H9 (cell line): ENCODE measurements around the gene CAPZA2. TPM values are rescaled to one million over a fixed set of nuclear protein-coding genes. Genes with fewer than 3 reads are reported as not detected.

Source experiments
- DNase-seq: peaks from one replicate; pipeline ENCODE4 v3.0.0-alpha.2; 2017
- H2AFZ ChIP-seq: one replicate; pipeline ENCODE4 v1.6.1; 2013; ENCODE audit warnings: mild to moderate bottlenecking, low read length, control low read depth, moderate library complexity
- H2AK5ac ChIP-seq: 2 replicates; pipeline ENCODE4 v1.6.1; 2013; ENCODE audit warnings: low read length, control low read depth, mixed read lengths; ENCODE audit not compliant: insufficient read length
- H2BK120ac ChIP-seq: one replicate; pipeline ENCODE4 v1.6.1; 2013; ENCODE audit warnings: low read depth, mild to moderate bottlenecking, low read length, control low read depth, inconsistent platforms; ENCODE audit not compliant: poor library complexity, severe bottlenecking
- H2BK12ac ChIP-seq: 2 replicates; pipeline ENCODE4 v1.6.1; 2013; ENCODE audit warnings: low read length, control low read depth, mixed read lengths, low read depth; ENCODE audit not compliant: insufficient read length
- H2BK15ac ChIP-seq: 2 replicates; pipeline ENCODE4 v1.6.1; 2013; ENCODE audit warnings: low read depth, low read length, control low read depth
- H2BK20ac ChIP-seq: one replicate; pipeline ENCODE4 v1.6.1; 2013; ENCODE audit warnings: low read depth, mild to moderate bottlenecking, low read length, control low read depth, inconsistent platforms; ENCODE audit not compliant: poor library complexity, severe bottlenecking
- H2BK5ac ChIP-seq: 2 replicates; pipeline ENCODE4 v1.6.1; 2013; ENCODE audit warnings: low read length, control low read depth, mixed read lengths; ENCODE audit not compliant: insufficient read length
- H3K14ac ChIP-seq: 2 replicates; pipeline ENCODE4 v1.6.1; 2013; ENCODE audit warnings: low read length, control low read depth; ENCODE audit not compliant: insufficient read depth
- H3K18ac ChIP-seq: 2 replicates; pipeline ENCODE4 v1.6.1; 2013; ENCODE audit warnings: low read depth, mild to moderate bottlenecking, mixed read lengths, low read length, control low read depth; ENCODE audit not compliant: insufficient read length
- H3K23ac ChIP-seq: 2 replicates; pipeline ENCODE4 v1.6.1; 2013; ENCODE audit warnings: low read length, control low read depth, mixed read lengths, low read depth; ENCODE audit not compliant: insufficient read length
- H3K23me2 ChIP-seq: 2 replicates; pipeline ENCODE4 v1.6.1; 2013; ENCODE audit warnings: low read depth, mild to moderate bottlenecking, mixed read lengths, low read length, control low read depth; ENCODE audit not compliant: insufficient read length, poor library complexity, severe bottlenecking
- H3K27ac ChIP-seq: 2 replicates; pipeline ENCODE4 v1.5.1; 2013; ENCODE audit warnings: low read length, control low read depth, mixed read lengths, low read depth; ENCODE audit not compliant: insufficient read length
- H3K27me3 ChIP-seq: 2 replicates; pipeline ENCODE4 v1.6.1; 2013; ENCODE audit warnings: low read length, control low read depth, inconsistent platforms; ENCODE audit not compliant: insufficient read depth
- H3K4ac ChIP-seq: 2 replicates; pipeline ENCODE4 v1.6.1; 2013; ENCODE audit warnings: low read depth, mild to moderate bottlenecking, control low read depth, inconsistent platforms, low read length, moderate library complexity
- H3K4me1 ChIP-seq: 2 replicates; pipeline ENCODE4 v1.6.1; 2013; ENCODE audit warnings: low read length, control low read depth, inconsistent platforms; ENCODE audit not compliant: insufficient read depth
- H3K4me2 ChIP-seq: 2 replicates; pipeline ENCODE4 v1.6.1; 2013; ENCODE audit warnings: low read length, control low read depth, mixed read lengths; ENCODE audit not compliant: insufficient read length, insufficient read depth
- H3K56ac ChIP-seq: 2 replicates; pipeline ENCODE4 v1.6.1; 2013; ENCODE audit warnings: low read depth, mild to moderate bottlenecking, mixed read lengths, low read length, control low read depth; ENCODE audit not compliant: insufficient read length
- H3K79me1 ChIP-seq: 2 replicates; pipeline ENCODE4 v1.6.1; 2013; ENCODE audit warnings: low read depth, mild to moderate bottlenecking, moderate library complexity, low read length, control low read depth, inconsistent platforms; ENCODE audit not compliant: insufficient read depth, poor library complexity, severe bottlenecking
- H3K79me2 ChIP-seq: 2 replicates; pipeline ENCODE4 v1.6.1; 2013; ENCODE audit warnings: low read length, control low read depth, inconsistent platforms; ENCODE audit not compliant: insufficient read depth
- H3K9ac ChIP-seq: 2 replicates; pipeline ENCODE4 v1.6.1; 2013; ENCODE audit warnings: low read length, control low read depth, mixed read lengths; ENCODE audit not compliant: insufficient read length; ENCODE audit errors: extremely low read depth
- H3K9me3 ChIP-seq: one replicate; pipeline ENCODE4 v1.6.1; 2013; ENCODE audit warnings: low read depth, low read length, inconsistent platforms; ENCODE audit not compliant: control insufficient read depth
- H3T11ph ChIP-seq: one replicate; pipeline ENCODE4 v1.6.1; 2013; ENCODE audit warnings: mild to moderate bottlenecking, low read length, control low read depth, inconsistent platforms
- H4K20me1 ChIP-seq: one replicate; pipeline ENCODE4 v1.6.1; 2013; ENCODE audit not compliant: control insufficient read depth, insufficient read length, insufficient read depth
- H4K5ac ChIP-seq: 2 replicates; pipeline ENCODE4 v1.6.1; 2013; ENCODE audit warnings: low read depth, mild to moderate bottlenecking, mixed read lengths, low read length, control low read depth; ENCODE audit not compliant: insufficient read length
- H4K8ac ChIP-seq: replicated peaks from 2 replicates; pipeline ENCODE4 v1.6.1; 2013; ENCODE audit warnings: low read length, control low read depth, mixed read lengths, low read depth; ENCODE audit not compliant: insufficient read length
- H4K91ac ChIP-seq: 2 replicates; pipeline ENCODE4 v1.6.1; 2013; ENCODE audit warnings: low read depth, mild to moderate bottlenecking, moderate library complexity, mixed read lengths, low read length, control low read depth; ENCODE audit not compliant: insufficient read length
- H3K27ac Mint-ChIP-seq, 3 experiments: 2 replicates in 2 of 3; 3 replicates in 1 of 3; pipeline ENCODE4 v1.8.0; 2020 to 2021; ENCODE audit warnings: mixed read lengths in 3 of 3, mild to moderate bottlenecking in 1 of 3, moderate library complexity in 1 of 3
- H3K27me3 Mint-ChIP-seq: 2 replicates; pipeline ENCODE4 v1.8.0; 2021; ENCODE audit warnings: low read depth, mild to moderate bottlenecking, moderate library complexity, mixed read lengths
- H3K36me3 Mint-ChIP-seq, 3 experiments: 2 replicates in 2 of 3; 3 replicates in 1 of 3; pipeline ENCODE4 v1.8.0; 2020 to 2021; ENCODE audit warnings: low read depth in 3 of 3, mixed read lengths in 3 of 3; ENCODE audit not compliant: insufficient read depth in 1 of 3
- H3K4me1 Mint-ChIP-seq, 2 experiments: 2 replicates each; pipeline ENCODE4 v1.8.0; 2020; ENCODE audit warnings: mixed read lengths in 2 of 2
- H3K4me3 Mint-ChIP-seq, 2 experiments: 2 replicates in 1 of 2; 3 replicates in 1 of 2; pipeline ENCODE4 v1.8.0; 2020 to 2021; ENCODE audit warnings: mild to moderate bottlenecking in 2 of 2, mixed read lengths in 2 of 2, moderate library complexity in 1 of 2
- H3K9me3 Mint-ChIP-seq, 2 experiments: 2 replicates in 1 of 2; 3 replicates in 1 of 2; pipeline ENCODE4 v1.8.0; 2020; ENCODE audit warnings: mild to moderate bottlenecking in 2 of 2, mixed read lengths in 2 of 2, moderate library complexity in 1 of 2
- CTCF ChIP-seq: fragments of 200-600 bp; sonication (generic); conservative IDR thresholded peaks from 3 replicates; pipeline ENCODE4 v1.8.0; 2021; ENCODE audit warnings: antibody characterized with exemption, mild to moderate bottlenecking
- WGBS: extraction: QIAGEN DNeasy Blood & Tissue Kit; methylation state at CpG from one replicate; pipeline ENCODE4 v1.1.7; 2013; ENCODE audit warnings: missing lambda C conversion rate, low lambda C conversion rate, mixed read lengths; ENCODE audit not compliant: insufficient read length; ENCODE audit errors: extremely low coverage; 5-methylcytosine and 5-hydroxymethylcytosine counted together
- total RNA-seq: library from RNA; stranded (reverse); gene quantifications from 2 replicates; pipeline ENCODE4 v1.2.1, GENCODE V29; 2021

CAPZA2 gene
- total RNA-seq, 1 experiment from 2014 or later = 131 TPM

- Histone ChIP-seq H3K23me2 (no peaks in the 10 kb centered on the region), H3K56ac (no peak overlapping the region), H3K18ac (no peak overlapping the region), H3K14ac (no peak overlapping the region), H3K27ac (no peak overlapping the region), H4K91ac (no peak overlapping the region), H2AK5ac (no peak overlapping the region), H3K4me2 (no peak overlapping the region), H3K27me3 (no peaks in the 10 kb centered on the region), H4K8ac (no peak overlapping the region), H3K23ac (no peak overlapping the region), H3K79me1 (peaks cover 9% of the 10 kb centered on the region), H4K20me1 (no peaks in the 10 kb centered on the region), H3K9ac (no peak overlapping the region), H2BK15ac (no peak overlapping the region), H3K79me2 (peaks cover 14% of the 10 kb centered on the region; the same call in 1 of the 2 replicates), H2BK20ac (no peak overlapping the region), H2BK5ac (no peak overlapping the region), H2AFZ (no peak overlapping the region), H3K4ac (no peak overlapping the region), H2BK120ac (no peak overlapping the region), H4K5ac (no peak overlapping the region), H2BK12ac (no peak overlapping the region), H3K9me3 (no peaks in the 10 kb centered on the region), H3K4me1 (no peaks in the 10 kb centered on the region), H3T11ph (no peak overlapping the region)
- no peak for DNase-seq
- Mint-ChIP-seq H3K4me3 (no peak overlapping the region), H3K27ac (no peak overlapping the region), H3K9me3 (no peaks in the 10 kb centered on the region), H3K4me1 (peaks cover 10 to 11% of the 10 kb centered on the region in 2 experiments), H3K36me3 (peaks cover 8 to 21% (median 14%) of the 10 kb centered on the region in 3 experiments; a peak in 6 of 7 replicates), H3K27me3 (no peaks in the 10 kb centered on the region)
- no peak for TF ChIP-seq CTCF
- no CpG with 5 or more reads among the region's 3 CpGs for WGBS
These were observed 15.2 kb downstream of the CAPZA2 start for GRCh38 chr7:116877443-116878217.
